22Rv1 (cell line): ENCODE results near the gene PPFIBP2.

Experiments
- ZFX ChIP-seq: fragments of 450-650 bp; IDR thresholded peaks from 2 replicates; pipeline ENCODE4 v1.6.1; 2017; ENCODE audit warnings: antibody characterized with exemption, borderline replicate concordance
- TF ChIP-seq, protein P1 (sequence below): fragments of 450-650 bp; IDR thresholded peaks from 2 replicates; pipeline ENCODE4 v1.5.1; 2017; ENCODE audit warnings: mild to moderate bottlenecking

DNA sequence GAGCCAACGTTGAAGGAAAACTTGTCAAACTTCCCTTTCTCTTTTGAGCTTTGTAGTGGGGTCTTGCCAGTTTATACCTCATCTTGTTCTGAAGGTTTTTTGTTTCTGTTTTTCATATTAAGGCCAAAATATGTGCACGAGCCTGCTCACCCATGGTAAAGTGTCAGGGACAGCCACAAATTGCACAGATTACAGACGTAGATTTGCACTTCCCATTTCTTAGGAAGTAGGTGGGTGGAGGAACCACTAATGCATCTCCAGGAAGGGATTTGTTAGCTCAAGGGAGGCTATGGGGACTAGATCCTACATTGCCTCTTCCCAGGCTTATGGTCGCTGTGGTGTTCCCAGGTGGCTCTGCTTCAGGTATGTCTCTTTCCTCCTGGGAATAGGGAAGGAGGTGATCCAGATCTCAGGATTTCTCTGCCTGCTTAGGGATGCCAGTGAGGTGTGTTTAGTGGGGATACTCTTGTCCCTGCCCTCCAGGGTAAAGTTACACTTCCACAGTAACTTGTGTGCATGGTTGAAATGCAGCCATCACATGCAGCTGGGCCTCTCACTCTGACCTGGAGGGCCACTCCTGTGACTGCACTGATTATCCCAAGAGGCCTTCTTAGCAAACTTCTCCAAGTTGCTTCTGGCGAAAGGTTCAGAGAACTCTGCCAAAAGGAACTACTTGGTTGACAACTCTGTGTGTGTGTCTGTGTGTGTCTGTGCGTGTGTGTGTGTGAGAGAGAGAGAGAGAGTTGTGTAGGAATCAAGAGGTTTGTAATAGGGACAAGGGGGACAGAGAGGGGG is 9.8 kb downstream of the PPFIBP2 start:
- TF ChIP-seq, protein P1, sequence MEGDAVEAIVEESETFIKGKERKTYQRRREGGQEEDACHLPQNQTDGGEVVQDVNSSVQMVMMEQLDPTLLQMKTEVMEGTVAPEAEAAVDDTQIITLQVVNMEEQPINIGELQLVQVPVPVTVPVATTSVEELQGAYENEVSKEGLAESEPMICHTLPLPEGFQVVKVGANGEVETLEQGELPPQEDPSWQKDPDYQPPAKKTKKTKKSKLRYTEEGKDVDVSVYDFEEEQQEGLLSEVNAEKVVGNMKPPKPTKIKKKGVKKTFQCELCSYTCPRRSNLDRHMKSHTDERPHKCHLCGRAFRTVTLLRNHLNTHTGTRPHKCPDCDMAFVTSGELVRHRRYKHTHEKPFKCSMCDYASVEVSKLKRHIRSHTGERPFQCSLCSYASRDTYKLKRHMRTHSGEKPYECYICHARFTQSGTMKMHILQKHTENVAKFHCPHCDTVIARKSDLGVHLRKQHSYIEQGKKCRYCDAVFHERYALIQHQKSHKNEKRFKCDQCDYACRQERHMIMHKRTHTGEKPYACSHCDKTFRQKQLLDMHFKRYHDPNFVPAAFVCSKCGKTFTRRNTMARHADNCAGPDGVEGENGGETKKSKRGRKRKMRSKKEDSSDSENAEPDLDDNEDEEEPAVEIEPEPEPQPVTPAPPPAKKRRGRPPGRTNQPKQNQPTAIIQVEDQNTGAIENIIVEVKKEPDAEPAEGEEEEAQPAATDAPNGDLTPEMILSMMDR, result no peak
- no peak for TF ChIP-seq ZFX
